HEK293 (cell line): ENCODE measurements around the gene MRAP2.

Experiments
- CTCF ChIA-PET: fragments of 350-600 bp; formaldehyde crosslinking; extraction: SDS; loops from one replicate; lab custom pipeline; 2021; ENCODE audit warnings: antibody characterized with exemption; lab: Yijun Ruan, JAX
- POLR2A ChIA-PET: fragments of 300-600 bp; formaldehyde crosslinking; extraction: SDS; loops from one replicate; lab custom pipeline; 2020; ENCODE audit warnings: antibody characterized with exemption, inconsistent platforms; lab: Yijun Ruan, JAX
- H3K27ac ChIP-seq: fragments of 200-500 bp; sonication (Bioruptor generic); 2 replicates; pipeline ENCODE4 v1.5.1; 2014; ENCODE audit warnings: low read depth, low read length, control low read depth, inconsistent platforms; ENCODE audit errors: extremely low read depth
- H3K36me3 ChIP-seq, 2 experiments: fragments of 200-500 bp in 1 of 2; sonication (Bioruptor generic) in 1 of 2; 1 replicate in 1 of 2; 2 replicates in 1 of 2; pipeline ENCODE4 v1.5.1; 2014 to 2017; ENCODE audit warnings: inconsistent platforms in 2 of 2, low read length in 2 of 2; ENCODE audit not compliant: control insufficient read depth in 2 of 2, insufficient read depth in 1 of 2
- H3K4me1 ChIP-seq: fragments of 200-500 bp; sonication (Bioruptor generic); 2 replicates; pipeline ENCODE4 v1.5.1; 2014; ENCODE audit warnings: mild to moderate bottlenecking, low read length, inconsistent platforms; ENCODE audit not compliant: control insufficient read depth, insufficient read depth
- H3K4me3 ChIP-seq: 2 replicates; pipeline ENCODE4 v1.5.1; 2011; ENCODE audit warnings: low read depth, mild to moderate bottlenecking, control low read depth, low read length, moderate library complexity
- H3K9me3 ChIP-seq: fragments of 200-500 bp; sonication (Bioruptor generic); 2 replicates; pipeline ENCODE4 v1.5.1; 2014; ENCODE audit warnings: low read depth, low read length, inconsistent platforms; ENCODE audit not compliant: control insufficient read depth, insufficient read depth
- BCL11A ChIP-seq: fragments of 450-650 bp; formaldehyde crosslinking; IDR thresholded peaks from 2 replicates; pipeline ENCODE4 v1.5.1; 2016; ENCODE audit warnings: low read depth, missing biosample characterization, missing genetic modification characterization
- PRDM10 ChIP-seq: fragments of 450-650 bp; formaldehyde crosslinking; IDR thresholded peaks from 2 replicates; pipeline ENCODE4 v1.5.1; 2016; ENCODE audit warnings: missing biosample characterization, missing genetic modification characterization
- REST ChIP-seq: fragments of 450-650 bp; formaldehyde crosslinking; IDR thresholded peaks from 2 replicates; pipeline ENCODE4 v1.5.1; 2016; ENCODE audit warnings: missing biosample characterization, missing genetic modification characterization
- SALL2 ChIP-seq: fragments of 450-650 bp; formaldehyde crosslinking; IDR thresholded peaks from 2 replicates; pipeline ENCODE4 v1.5.0; 2017; ENCODE audit warnings: missing biosample characterization, mild to moderate bottlenecking, missing genetic modification characterization, borderline replicate concordance
- ZFHX2 ChIP-seq: fragments of 450-650 bp; formaldehyde crosslinking; conservative IDR thresholded peaks from 2 replicates; pipeline ENCODE4 v1.5.1; 2016; ENCODE audit warnings: missing biosample characterization, missing genetic modification characterization
- ZFP37 ChIP-seq: fragments of 450-650 bp; formaldehyde crosslinking; IDR thresholded peaks from 2 replicates; pipeline ENCODE4 v1.5.1; 2016; ENCODE audit warnings: missing biosample characterization, missing genetic modification characterization
- ZNF112 ChIP-seq: fragments of 450-650 bp; formaldehyde crosslinking; IDR thresholded peaks from 2 replicates; pipeline ENCODE4 v1.5.0; 2017; ENCODE audit warnings: missing biosample characterization, missing genetic modification characterization
- ZNF2 ChIP-seq: fragments of 450-650 bp; formaldehyde crosslinking; IDR thresholded peaks from 2 replicates; pipeline ENCODE4 v1.5.1; 2016; ENCODE audit warnings: missing biosample characterization, missing genetic modification characterization
- ZNF202 ChIP-seq: fragments of 450-650 bp; formaldehyde crosslinking; IDR thresholded peaks from 2 replicates; pipeline ENCODE4 v1.5.1; 2016; ENCODE audit warnings: missing biosample characterization, missing genetic modification characterization, borderline replicate concordance
- ZNF302 ChIP-seq: fragments of 450-650 bp; formaldehyde crosslinking; IDR thresholded peaks from 2 replicates; pipeline ENCODE4 v1.5.1; 2016; ENCODE audit warnings: missing biosample characterization, missing genetic modification characterization, low read depth
- ZNF423 ChIP-seq: fragments of 450-650 bp; formaldehyde crosslinking; IDR thresholded peaks from 2 replicates; pipeline ENCODE4 v1.5.1; 2016; ENCODE audit warnings: missing biosample characterization, missing genetic modification characterization
- ZNF473 ChIP-seq: fragments of 450-650 bp; formaldehyde crosslinking; IDR thresholded peaks from 2 replicates; pipeline ENCODE4 v1.5.1; 2017; ENCODE audit warnings: missing biosample characterization, missing genetic modification characterization
- ZNF560 ChIP-seq: fragments of 450-650 bp; formaldehyde crosslinking; IDR thresholded peaks from 2 replicates; pipeline ENCODE4 v1.5.1; 2017; ENCODE audit warnings: missing biosample characterization, missing genetic modification characterization, borderline replicate concordance
- ZNF777 ChIP-seq: fragments of 450-650 bp; formaldehyde crosslinking; IDR thresholded peaks from 2 replicates; pipeline ENCODE4 v1.5.1; 2017; ENCODE audit warnings: missing biosample characterization, missing genetic modification characterization, borderline replicate concordance
- ZSCAN18 ChIP-seq: fragments of 450-650 bp; formaldehyde crosslinking; IDR thresholded peaks from 2 replicates; pipeline ENCODE4 v1.5.1; 2016; ENCODE audit warnings: missing biosample characterization, missing genetic modification characterization
- ZSCAN30 ChIP-seq: fragments of 450-650 bp; IDR thresholded peaks from 2 replicates; pipeline ENCODE4 v1.5.1; 2018; ENCODE audit warnings: missing biosample characterization, mild to moderate bottlenecking, missing genetic modification characterization, moderate library complexity
- TF ChIP-seq, protein P1 (sequence below): fragments of 450-650 bp; formaldehyde crosslinking; IDR thresholded peaks from 2 replicates; pipeline ENCODE4 v1.5.1; 2016; ENCODE audit warnings: missing biosample characterization, missing genetic modification characterization, low read depth
- TF ChIP-seq, protein P2 (sequence below): fragments of 450-650 bp; formaldehyde crosslinking; IDR thresholded peaks from 2 replicates; pipeline ENCODE4 v1.5.1; 2016; ENCODE audit warnings: missing biosample characterization, missing genetic modification characterization
- TF ChIP-seq, protein P3 (sequence below): fragments of 450-650 bp; formaldehyde crosslinking; IDR thresholded peaks from 2 replicates; pipeline ENCODE4 v1.5.1; 2017; ENCODE audit warnings: missing biosample characterization, missing genetic modification characterization

The MRAP2 gene

DNA sequence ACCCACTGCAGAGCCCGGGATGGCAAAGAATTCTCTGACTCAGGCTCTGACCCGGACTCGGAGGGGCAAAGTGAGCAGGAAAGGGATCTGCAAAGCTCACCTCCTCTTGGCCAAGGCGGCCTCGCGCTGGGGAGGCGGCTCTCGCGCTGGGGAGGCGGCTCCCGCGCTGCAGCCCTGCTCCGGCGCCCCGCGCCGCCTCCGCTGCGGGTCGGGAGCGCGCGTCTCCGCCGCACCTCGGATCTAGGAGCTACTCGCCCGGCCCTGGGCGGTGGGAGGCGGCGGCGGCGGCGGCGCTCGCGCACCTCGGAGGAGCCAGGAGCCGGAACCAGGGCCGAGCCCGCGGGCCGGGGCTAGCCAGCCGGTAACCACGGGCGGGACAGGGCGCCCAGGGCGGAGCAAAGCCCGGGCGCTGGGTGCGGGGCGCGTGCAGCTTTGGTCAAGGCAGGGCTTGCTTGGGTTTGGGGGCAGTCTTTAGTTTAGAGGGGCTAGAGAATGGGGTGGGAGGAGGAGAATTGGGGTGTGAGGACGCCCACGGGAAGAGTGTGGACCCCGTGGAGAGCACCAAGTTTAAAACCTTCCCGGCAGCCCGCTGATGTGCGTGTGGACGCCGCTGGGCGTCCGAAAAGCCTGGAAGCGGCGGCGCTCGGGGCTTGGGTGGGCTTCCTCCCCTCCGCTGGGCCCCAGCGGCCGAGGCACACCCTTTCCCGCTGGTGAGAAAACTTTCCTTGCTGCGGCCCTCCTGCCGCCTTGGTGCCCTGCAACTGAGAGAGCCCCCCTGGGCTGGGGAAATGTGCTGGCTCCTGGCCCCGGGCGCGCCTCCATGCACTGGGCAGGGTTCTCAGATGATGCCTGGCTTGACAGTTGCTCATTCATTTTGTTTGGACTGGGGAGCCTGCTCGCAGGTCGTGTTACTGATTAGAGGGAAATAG is at the start of gene MRAP2:
Gene MRAP2, plus strand, starts transcription at position 250 of the 929 bp plus-strand sequence. CDS start 21,547 bp downstream, outside the sequence.
- Histone ChIP-seq H3K9me3 (no peaks in the 10 kb centered on the region), H3K4me1 (no peaks in the 10 kb centered on the region), H3K4me3 (peak within 1 kb of the TSS; percentile 63), H3K36me3 (no peaks in the 10 kb centered on the region), H3K27ac (peak within 1 kb of the TSS; percentile 4; the same call in 1 of the 2 replicates)
- POLR2A ChIA-PET = no interaction called here
- CTCF ChIA-PET = interaction anchor here (1.3 kb wide), 1 partner anchor 10 kb away, joined by 8 read pairs; no protein-coding TSS in a partner anchor
- TF ChIP-seq ZNF560 (tag by site-specific recombination) (no peak), ZNF202 (tag by site-specific recombination) (no peak; the same call in 1 of the 2 replicates), ZSCAN18 (tag by site-specific recombination) (no peak), ZNF423 (tag by site-specific recombination) (peak; percentile 44; the same call in 1 of the 2 replicates), BCL11A (no peak), SALL2 (tag by site-specific recombination) (no peak), ZFP37 (tag by site-specific recombination) (peak; percentile 62), ZSCAN30 (tag by site-specific recombination) (peak; percentile 23; the same call in 1 of the 2 replicates), PRDM10 (tag by site-specific recombination) (peak; percentile 83), ZNF473 (tag by site-specific recombination) (no peak), ZNF302 (tag by site-specific recombination) (no peak), ZNF112 (tag by site-specific recombination) (no peak), ZNF777 (tag by site-specific recombination) (peak; percentile 24; the same call in 1 of the 2 replicates), ZFHX2 (tag by site-specific recombination) (peak; percentile 29; the same call in 1 of the 2 replicates), REST (no peak), ZNF2 (tag by site-specific recombination) (peak; percentile 44; the same call in 1 of the 2 replicates)
- TF ChIP-seq, protein P1, sequence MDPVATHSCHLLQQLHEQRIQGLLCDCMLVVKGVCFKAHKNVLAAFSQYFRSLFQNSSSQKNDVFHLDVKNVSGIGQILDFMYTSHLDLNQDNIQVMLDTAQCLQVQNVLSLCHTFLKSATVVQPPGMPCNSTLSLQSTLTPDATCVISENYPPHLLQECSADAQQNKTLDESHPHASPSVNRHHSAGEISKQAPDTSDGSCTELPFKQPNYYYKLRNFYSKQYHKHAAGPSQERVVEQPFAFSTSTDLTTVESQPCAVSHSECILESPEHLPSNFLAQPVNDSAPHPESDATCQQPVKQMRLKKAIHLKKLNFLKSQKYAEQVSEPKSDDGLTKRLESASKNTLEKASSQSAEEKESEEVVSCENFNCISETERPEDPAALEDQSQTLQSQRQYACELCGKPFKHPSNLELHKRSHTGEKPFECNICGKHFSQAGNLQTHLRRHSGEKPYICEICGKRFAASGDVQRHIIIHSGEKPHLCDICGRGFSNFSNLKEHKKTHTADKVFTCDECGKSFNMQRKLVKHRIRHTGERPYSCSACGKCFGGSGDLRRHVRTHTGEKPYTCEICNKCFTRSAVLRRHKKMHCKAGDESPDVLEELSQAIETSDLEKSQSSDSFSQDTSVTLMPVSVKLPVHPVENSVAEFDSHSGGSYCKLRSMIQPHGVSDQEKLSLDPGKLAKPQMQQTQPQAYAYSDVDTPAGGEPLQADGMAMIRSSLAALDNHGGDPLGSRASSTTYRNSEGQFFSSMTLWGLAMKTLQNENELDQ (tag by site-specific recombination) = no peak
- TF ChIP-seq, protein P2, sequence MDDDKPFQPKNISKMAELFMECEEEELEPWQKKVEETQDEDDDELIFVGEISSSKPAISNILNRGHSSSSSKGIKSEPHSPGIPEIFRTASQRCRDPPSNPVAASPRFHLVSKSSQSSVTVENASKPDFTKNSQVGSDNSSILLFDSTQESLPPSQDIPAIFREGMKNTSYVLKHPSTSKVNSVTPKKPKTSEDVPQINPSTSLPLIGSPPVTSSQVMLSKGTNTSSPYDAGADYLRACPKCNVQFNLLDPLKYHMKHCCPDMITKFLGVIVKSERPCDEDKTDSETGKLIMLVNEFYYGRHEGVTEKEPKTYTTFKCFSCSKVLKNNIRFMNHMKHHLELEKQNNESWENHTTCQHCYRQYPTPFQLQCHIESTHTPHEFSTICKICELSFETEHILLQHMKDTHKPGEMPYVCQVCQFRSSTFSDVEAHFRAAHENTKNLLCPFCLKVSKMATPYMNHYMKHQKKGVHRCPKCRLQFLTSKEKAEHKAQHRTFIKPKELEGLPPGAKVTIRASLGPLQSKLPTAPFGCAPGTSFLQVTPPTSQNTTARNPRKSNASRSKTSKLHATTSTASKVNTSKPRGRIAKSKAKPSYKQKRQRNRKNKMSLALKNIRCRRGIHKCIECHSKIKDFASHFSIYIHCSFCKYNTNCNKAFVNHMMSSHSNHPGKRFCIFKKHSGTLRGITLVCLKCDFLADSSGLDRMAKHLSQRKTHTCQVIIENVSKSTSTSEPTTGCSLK (tag by site-specific recombination) = no peak
- TF ChIP-seq, protein P3, sequence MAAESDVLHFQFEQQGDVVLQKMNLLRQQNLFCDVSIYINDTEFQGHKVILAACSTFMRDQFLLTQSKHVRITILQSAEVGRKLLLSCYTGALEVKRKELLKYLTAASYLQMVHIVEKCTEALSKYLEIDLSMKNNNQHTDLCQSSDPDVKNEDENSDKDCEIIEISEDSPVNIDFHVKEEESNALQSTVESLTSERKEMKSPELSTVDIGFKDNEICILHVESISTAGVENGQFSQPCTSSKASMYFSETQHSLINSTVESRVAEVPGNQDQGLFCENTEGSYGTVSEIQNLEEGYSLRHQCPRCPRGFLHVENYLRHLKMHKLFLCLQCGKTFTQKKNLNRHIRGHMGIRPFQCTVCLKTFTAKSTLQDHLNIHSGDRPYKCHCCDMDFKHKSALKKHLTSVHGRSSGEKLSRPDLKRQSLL (tag by site-specific recombination) = peak; percentile 93
